ENCODE results near the gene GLB1L3. TPM values are rescaled to one million over a fixed set of nuclear protein-coding genes. Genes with fewer than 3 reads are reported as not detected.
"Not testable (repeated sequence)": the region's sequence is repeated elsewhere in the genome, so short reads cannot be mapped to it uniquely, and the experiment has no call there.

GLB1L3 gene
- polyA plus RNA-seq, 1 donor: 1.9 TPM

DNA sequence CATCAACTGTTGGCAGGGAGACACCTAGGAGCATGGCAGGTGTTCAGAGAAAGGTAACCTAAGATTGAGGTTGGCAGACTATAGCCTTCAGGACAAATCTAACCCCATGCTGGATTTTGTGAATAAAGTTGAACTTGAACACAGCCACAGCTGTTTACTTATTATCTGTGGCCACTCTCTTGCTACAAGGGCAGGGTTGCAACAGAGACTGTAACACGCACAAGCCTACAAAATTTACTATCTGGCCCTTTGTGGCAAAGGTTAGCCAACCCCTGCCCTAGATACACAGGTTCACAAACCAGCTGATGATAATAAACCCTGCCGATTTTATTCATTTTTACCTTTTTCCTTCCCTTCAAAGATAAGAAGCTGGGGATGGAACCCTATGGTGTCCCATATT is 25.5 kb upstream of the GLB1L3 start:
- no peak for DNase-seq

- DNase-seq: no peak
These were observed 23.6 kb upstream of the GLB1L3 start for GRCh38 chr11:134252346-134253187.

DNA sequence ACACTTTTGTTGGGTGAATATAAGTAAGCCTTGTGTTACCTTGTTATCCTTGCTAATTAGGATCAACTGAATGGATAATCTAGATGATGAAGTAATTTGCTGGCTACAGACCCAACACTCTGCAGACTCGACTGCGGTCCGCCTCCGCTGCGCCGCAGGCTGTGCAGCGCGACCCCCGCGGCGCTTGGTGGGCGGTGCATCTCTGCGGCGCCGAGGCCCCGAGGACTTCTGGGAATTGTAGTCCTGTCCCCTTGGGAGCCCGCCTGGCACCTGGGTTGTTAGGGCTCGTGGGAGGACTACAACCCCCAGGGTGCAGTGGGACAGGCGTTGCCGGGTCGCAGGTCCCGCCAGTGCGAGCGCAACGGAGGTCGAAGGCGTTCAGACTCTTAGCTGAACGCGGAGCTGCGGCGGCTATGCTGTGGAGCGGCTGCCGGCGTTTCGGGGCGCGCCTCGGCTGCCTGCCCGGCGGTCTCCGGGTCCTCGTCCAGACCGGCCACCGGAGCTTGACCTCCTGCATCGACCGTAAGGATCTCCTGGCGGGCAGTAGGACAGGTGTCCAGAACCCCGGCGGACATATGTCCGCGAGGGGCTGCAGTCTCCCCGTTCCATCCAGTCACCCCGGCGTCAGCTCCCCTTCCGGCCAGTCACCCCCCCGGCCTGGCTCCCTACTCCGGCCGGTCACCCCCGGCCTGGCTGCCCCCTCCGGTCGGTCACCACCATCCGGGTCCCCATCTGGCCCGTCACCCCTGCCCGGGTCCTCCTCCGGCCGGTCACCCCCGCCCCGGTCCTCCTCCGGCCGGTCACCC is 22.8 kb upstream of the GLB1L3 start, which contains the start of the genes ACAD8 and THYN1:
Gene ACAD8 (plus strand): TSS at position 381 of the 806 bp plus-strand sequence. CDS start 33 bp downstream, at position 414.
Gene THYN1 (minus strand): TSS at position 165 of the 806 bp plus-strand sequence. CDS start 470 bp downstream, outside the sequence.
- DNase-seq: peak; percentile 96

- no peak for DNase-seq
These were observed 21.6 kb upstream of the GLB1L3 start for GRCh38 chr11:134254433-134255183.

DNA sequence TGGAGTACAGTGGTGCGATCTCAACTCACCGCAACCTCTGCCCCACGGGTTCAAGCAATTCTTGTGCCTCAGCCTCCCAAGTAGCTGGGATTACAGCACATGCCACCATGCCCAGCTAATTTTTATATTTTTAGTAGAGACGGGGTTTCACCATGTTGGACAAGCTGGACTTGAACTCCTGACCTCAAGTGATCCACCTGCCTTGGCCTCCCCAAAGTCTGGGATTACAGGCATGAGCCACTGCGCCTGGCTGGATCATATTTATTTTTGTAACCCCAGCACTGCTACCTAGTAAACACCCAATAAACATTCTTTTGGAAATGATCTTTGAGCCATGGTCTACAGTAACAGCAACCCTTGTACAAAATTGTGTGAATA is 21.0 kb upstream of the GLB1L3 start:
- DNase-seq: not testable (repeated sequence)

DNA sequence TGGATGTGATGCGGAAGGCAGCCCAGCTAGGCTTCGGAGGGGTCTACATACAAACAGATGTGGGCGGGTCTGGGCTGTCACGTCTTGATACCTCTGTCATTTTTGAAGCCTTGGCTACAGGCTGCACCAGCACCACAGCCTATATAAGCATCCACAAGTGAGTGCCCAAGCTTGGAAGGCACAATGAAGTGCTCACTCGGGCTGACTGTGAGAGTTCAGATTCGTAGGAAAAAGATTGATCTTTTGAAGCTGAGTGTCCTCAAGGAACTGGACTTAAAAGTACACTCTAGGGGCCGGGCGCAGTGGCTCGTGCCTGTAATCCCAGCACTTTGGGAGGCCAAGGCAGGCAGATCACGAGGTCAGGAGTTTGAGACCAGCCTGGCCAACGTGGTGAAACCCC is 19.1 kb upstream of the GLB1L3 start:
- DNase-seq: no peak

DNA sequence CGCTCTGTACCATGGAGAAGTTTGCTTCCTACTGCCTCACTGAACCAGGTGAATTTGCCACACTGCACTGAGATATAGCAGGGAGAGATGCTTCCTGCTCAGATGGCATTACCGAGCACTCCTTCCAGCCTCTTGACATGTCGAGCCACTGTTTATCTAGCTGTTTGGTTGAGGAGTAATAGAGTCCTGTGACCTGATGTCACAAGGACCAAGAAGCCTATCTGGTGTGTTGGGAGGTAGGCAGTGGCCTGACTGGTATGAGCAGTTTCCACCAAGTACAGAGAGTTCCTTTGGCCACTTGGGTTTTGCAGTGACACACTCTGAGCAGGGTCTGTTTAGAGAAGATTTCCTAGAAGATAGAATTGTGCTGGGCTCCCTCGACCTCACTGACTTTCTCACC is 17.6 kb upstream of the GLB1L3 start:
- no peak for DNase-seq

- DNase-seq: no peak
These were observed 15.7 kb upstream of the GLB1L3 start for GRCh38 chr11:134260503-134260902.

GRCh38 chr11:134260983-134261382 is 15.2 kb upstream of the GLB1L3 start:
- no peak for DNase-seq

DNA sequence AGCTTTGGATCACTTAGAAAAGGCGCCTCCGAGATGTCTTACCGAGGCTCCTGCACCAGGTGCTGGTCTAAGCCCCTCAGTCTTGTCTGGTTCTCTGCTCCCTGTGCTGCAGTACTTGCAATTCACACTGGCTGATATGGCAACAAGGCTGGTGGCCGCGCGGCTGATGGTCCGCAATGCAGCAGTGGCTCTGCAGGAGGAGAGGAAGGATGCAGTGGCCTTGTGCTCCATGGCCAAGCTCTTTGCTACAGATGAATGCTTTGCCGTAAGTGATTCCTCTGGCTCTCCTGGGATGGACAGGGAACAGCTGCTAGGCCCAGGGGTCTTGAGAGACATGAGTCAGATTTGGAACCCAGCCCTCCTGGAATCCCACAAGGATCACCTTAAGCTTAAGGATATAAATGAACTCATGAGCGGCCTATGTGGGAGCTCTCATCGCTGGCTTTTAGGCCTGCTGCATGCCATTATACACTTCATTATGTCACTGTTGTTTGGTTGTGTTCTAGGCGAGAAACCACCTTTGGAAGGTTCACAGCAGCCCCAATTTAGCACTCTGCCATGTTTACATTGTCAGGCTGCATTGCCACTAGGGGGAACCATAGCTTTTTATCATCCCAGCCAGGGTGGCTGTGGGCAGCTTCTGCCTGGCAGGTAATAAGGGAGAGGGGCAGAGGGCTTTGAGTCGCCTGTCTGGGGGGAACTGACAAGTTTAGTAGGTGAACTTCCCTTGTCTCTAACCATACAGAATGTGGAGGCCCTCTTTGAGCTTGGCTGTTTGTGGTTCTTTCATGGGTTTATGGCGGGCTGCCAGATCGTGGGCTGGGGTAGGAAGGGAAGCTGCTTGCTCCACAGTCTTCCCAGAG is 14.3 kb upstream of the GLB1L3 start:
- no peak for DNase-seq

DNA sequence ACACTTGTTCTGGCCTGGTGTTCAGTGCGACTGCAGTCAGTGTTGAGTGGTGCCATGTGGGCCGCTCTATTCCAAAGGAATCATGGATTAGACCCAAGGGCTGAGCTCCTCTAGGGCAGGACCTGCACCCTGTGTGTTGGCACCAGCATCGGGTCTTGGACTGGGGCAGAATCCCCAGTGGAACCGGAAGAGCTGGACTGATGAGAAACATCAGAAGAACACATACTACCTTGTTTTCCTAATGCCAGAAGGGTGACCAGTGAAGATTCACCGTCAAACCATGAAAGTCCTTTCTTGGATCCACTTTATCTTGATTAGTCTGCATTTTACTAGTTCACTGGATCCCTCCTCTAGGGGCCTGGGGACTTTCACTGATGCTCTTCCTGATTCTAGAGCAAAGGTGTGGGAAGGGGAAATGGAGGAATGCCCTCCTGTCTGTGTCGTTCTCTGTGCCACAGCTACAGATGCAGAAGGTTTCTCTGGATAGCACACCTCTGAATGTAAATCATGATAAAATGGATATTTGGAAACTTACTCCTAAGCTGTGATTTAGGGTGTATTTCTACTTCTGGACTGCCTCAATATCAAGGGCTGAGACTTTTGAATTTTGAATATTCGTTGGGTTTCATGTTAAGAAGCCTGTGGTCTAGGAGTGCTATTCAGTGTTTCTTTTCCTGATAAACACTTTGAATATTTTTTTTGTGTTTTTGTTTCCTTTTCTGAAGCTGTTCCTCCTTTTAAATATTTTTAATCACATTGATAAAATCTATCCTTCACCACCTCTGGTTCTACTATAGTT is 11.0 kb upstream of the GLB1L3 start:
- no peak for DNase-seq

DNA sequence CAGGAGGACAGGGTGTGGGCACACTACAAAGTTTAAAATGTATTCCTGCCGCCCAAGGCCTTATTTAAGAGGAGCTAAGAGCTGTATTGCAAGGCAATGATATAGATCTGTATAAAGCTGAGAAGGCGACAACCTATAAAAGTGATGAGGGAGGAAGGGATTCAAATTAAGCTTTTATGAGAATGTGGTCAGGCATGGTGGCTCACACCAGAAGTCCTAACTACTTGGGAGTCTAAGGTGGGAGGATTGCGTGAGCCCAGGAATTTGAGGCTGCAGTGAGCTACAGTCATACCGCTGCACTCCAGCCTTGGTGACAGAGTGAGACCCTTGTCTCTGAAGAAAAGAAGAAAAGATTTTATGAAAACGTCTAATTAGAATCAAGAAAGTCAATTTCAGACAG is 9.7 kb upstream of the GLB1L3 start:
- no peak for DNase-seq

DNA sequence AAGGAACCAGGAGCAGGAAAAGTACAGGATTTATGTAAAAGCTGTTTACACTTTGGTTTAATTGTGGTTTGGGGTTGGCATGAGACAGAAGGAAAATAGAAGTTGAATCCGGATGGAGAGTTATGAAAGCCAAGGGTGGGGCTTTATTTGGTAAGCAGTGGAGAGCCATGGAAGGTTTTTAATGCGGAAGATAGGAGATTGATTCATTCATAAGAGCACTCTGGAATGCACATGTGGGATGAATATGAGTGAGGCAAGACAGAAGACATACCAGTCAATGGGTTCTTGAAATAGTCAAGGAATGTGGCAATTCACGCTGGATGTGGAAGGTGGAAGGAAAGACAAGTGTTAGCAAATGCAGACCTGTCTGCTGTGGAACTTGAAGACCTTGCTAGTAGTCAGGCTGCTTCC is 9.3 kb upstream of the GLB1L3 start:
- DNase-seq: no peak

- no peak for DNase-seq
These were observed 8.7 kb upstream of the GLB1L3 start for GRCh38 chr11:134267461-134267860.

- DNase-seq: no peak
These were observed 8.2 kb upstream of the GLB1L3 start for GRCh38 chr11:134267966-134268365.

DNA sequence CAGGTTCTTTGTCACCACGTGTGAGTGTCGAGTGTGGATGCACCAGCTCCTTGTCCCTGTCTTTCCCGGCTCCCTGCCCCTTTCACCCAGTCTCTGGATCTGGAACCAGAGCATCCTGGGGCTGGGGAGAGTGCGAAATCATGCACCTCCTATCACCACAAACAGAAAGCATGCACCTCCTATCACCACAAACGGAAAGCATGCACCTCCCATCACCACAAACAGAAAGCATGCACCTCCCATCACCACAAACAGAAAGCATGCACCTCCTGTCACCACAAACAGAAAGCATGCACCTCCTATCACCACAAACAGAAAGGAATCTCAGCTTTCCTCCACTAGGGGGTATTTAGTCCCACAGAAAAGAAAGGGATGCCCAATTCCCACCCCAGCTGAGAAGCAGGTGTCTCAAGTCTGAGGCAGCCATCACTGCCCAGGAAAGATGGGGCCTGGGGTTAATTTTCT is 5.9 kb upstream of the GLB1L3 start:
- DNase-seq: no peak

GRCh38 chr11:134271978-134272377 is 4.2 kb upstream of the GLB1L3 start:
- no peak for DNase-seq

- DNase-seq: no peak
These were observed 3.5 kb upstream of the GLB1L3 start for GRCh38 chr11:134272381-134273316.

- no peak for DNase-seq
These were observed 2.9 kb upstream of the GLB1L3 start for GRCh38 chr11:134273317-134273712.

All from left kidney (tissue), 2 donors.